ENCODE results near the gene RPL36AL.

The RPL36AL gene

GRCh38 chr14:49585803-49586672 lies 34.4 kb downstream of the RPL36AL start, which contains the start of gene RPS29:
Gene RPS29 (minus strand): TSS chr14:49586380. CDS start chr14:49586346, 34 bp downstream.
- peak; percentile 100 for DNase-seq (ENCODE audit: low read depth in 2 of 2)
- TF ChIP-seq, protein P1, sequence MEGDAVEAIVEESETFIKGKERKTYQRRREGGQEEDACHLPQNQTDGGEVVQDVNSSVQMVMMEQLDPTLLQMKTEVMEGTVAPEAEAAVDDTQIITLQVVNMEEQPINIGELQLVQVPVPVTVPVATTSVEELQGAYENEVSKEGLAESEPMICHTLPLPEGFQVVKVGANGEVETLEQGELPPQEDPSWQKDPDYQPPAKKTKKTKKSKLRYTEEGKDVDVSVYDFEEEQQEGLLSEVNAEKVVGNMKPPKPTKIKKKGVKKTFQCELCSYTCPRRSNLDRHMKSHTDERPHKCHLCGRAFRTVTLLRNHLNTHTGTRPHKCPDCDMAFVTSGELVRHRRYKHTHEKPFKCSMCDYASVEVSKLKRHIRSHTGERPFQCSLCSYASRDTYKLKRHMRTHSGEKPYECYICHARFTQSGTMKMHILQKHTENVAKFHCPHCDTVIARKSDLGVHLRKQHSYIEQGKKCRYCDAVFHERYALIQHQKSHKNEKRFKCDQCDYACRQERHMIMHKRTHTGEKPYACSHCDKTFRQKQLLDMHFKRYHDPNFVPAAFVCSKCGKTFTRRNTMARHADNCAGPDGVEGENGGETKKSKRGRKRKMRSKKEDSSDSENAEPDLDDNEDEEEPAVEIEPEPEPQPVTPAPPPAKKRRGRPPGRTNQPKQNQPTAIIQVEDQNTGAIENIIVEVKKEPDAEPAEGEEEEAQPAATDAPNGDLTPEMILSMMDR (IDR thresholded peaks at IDR 0.05; ENCODE audit: low read depth, low read length) = no peak
- peak within 1 kb of the TSS; percentile 74 to 95 for H3K4me3 ChIP-seq (replicated peaks in 1 of 2; ENCODE audit: low read depth in 2 of 2, low read length in 2 of 2)

DNA sequence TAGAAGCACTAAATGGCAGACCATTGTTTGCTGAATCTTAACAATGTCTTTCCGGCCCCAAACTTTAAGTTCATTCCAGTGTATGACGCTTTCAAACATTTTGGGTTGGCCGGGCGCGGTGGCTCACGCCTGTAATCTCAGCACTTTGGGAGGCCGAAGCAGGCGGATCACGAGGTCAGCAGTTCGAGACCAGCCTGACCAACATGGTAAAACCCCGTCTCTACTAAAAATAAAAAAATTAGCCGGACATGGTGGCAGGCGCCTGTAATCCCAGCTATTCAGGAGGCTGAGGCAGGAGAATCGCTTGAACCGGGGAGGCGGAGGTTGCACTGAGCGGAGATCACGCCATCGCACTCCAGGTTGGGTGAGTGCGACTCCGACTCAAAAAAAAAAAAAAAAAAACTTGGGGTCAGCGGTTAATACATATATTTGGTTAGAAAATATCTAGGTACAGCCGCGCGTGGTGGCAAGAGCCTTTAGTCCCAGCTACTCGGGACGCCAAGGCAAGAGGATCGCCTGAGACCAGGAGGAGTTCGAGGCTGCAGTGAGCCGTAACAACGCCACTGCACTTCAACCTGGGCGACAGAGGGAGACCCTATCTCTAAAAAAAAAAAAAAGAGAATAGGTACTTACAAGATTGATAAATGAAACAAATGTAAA lies 35.3 kb downstream of the RPL36AL start:
- DNase-seq (ENCODE audit: low read depth in 2 of 2) = peak; percentile 44 to 62
- peak overlapping the region; percentile 74 to 95 for H3K4me3 ChIP-seq (replicated peaks in 1 of 2; ENCODE audit: low read depth in 2 of 2, low read length in 2 of 2)

- DNase-seq (ENCODE audit: low read depth in 2 of 2) = no peak
- H3K4me3 ChIP-seq (replicated peaks in 1 of 2; ENCODE audit: low read depth in 2 of 2, low read length in 2 of 2) = peak overlapping the region; percentile 11 to 27
- TF ChIP-seq, protein P1 (IDR thresholded peaks at IDR 0.05; ENCODE audit: low read depth, low read length) = no peak
These were observed 36.4 kb downstream of the RPL36AL start for GRCh38 chr14:49584058-49584457.

DNA sequence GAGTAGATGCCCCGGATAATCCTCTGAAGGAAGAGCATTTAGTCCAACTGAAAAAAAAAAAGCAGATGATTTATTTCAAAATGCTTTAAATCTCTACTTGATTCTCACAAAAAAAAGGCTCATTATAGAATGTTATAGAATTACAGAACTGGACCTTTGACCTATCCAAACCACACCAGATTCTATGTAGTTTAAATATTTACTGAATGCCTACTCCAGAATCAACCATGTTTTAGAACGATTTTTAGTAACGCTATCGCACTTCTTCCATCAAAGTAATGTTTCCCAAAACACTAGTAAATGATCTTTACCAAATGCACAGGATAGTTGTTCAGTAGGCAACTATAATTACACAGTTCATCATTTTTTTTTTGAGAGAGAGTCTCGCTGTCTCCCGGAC lies 36.8 kb downstream of the RPL36AL start:
- TF ChIP-seq, protein P1 (IDR thresholded peaks at IDR 0.05; ENCODE audit: low read depth, low read length) = no peak
- no peak overlapping the region for H3K4me3 ChIP-seq (replicated peaks in 1 of 2; ENCODE audit: low read depth in 2 of 2, low read length in 2 of 2)
- DNase-seq (ENCODE audit: low read depth in 2 of 2) = no peak

- TF ChIP-seq, protein P1 (IDR thresholded peaks at IDR 0.05; ENCODE audit: low read depth, low read length) = no peak
- no peak overlapping the region for H3K4me3 ChIP-seq (replicated peaks in 1 of 2; ENCODE audit: low read depth in 2 of 2, low read length in 2 of 2)
- DNase-seq (ENCODE audit: low read depth in 2 of 2) = no peak
These were observed 38.1 kb downstream of the RPL36AL start for GRCh38 chr14:49582113-49582977.

GRCh38 chr14:49581209-49582112 lies 39.0 kb downstream of the RPL36AL start:
- H3K4me3 ChIP-seq (replicated peaks in 1 of 2; ENCODE audit: low read depth in 2 of 2, low read length in 2 of 2) = no peak overlapping the region
- no peak for DNase-seq (ENCODE audit: low read depth in 2 of 2)
- TF ChIP-seq, protein P1 (IDR thresholded peaks at IDR 0.05; ENCODE audit: low read depth, low read length) = no peak

All from cardiac fibroblast (primary cell).